SH-SY5Y (cell line): ENCODE data around the gene WWOX.

Experiments used
- GATA2 ChIP-seq: IDR thresholded peaks from 2 replicates; pipeline ENCODE4 v1.6.1; 2011; ENCODE audit warnings: mild to moderate bottlenecking, low read depth, low read length
- GATA3 ChIP-seq: IDR thresholded peaks from 2 replicates; pipeline ENCODE4 v1.6.1; 2011; ENCODE audit warnings: low read depth, mild to moderate bottlenecking, low read length, moderate library complexity

The WWOX gene

GRCh38 chr16:78690510-78690909, 591.1 kb downstream of the WWOX start:
- TF ChIP-seq GATA3, result no peak
- TF ChIP-seq GATA2, result no peak

GRCh38 chr16:78693496-78693895, 594.0 kb downstream of the WWOX start:
- TF ChIP-seq GATA2 (no peak), GATA3 (no peak)

GRCh38 chr16:78694414-78694813, 595.0 kb downstream of the WWOX start:
- no peak for TF ChIP-seq GATA3
- TF ChIP-seq GATA2, result no peak

GRCh38 chr16:78695391-78695790, 595.9 kb downstream of the WWOX start:
- TF ChIP-seq GATA2 (no peak), GATA3 (no peak)

GRCh38 chr16:78696797-78697196, 597.3 kb downstream of the WWOX start:
- TF ChIP-seq GATA2 (no peak), GATA3 (no peak)

- TF ChIP-seq GATA3 (no peak), GATA2 (no peak)
Measured at GRCh38 chr16:78697426-78697825, 598.0 kb downstream of the WWOX start.

- TF ChIP-seq GATA2, result no peak
- no peak for TF ChIP-seq GATA3
Measured at GRCh38 chr16:78703936-78704335, 604.5 kb downstream of the WWOX start.

GRCh38 chr16:78704416-78704815, 605.0 kb downstream of the WWOX start:
- TF ChIP-seq GATA2, result no peak
- TF ChIP-seq GATA3, result no peak

GRCh38 chr16:78705694-78706093, 606.2 kb downstream of the WWOX start:
- TF ChIP-seq GATA2, result no peak
- TF ChIP-seq GATA3, result no peak

GRCh38 chr16:78706637-78707036, 607.2 kb downstream of the WWOX start:
- no peak for TF ChIP-seq GATA2
- no peak for TF ChIP-seq GATA3

- TF ChIP-seq GATA2 (peak; percentile 86), GATA3 (peak; percentile 74)
Measured at GRCh38 chr16:78709137-78709884, 609.9 kb downstream of the WWOX start.

- no peak for TF ChIP-seq GATA2
- no peak for TF ChIP-seq GATA3
Measured at GRCh38 chr16:78715106-78715505, 615.7 kb downstream of the WWOX start.

- no peak for TF ChIP-seq GATA2
- no peak for TF ChIP-seq GATA3
Measured at GRCh38 chr16:78715673-78716072, 616.2 kb downstream of the WWOX start.

- TF ChIP-seq GATA3, result no peak
- no peak for TF ChIP-seq GATA2
Measured at GRCh38 chr16:78718141-78718540, 618.7 kb downstream of the WWOX start.

- TF ChIP-seq GATA2 (no peak), GATA3 (no peak)
Measured at GRCh38 chr16:78720416-78720815, 621.0 kb downstream of the WWOX start.

GRCh38 chr16:78727536-78727935, 628.1 kb downstream of the WWOX start:
- TF ChIP-seq GATA2 (no peak), GATA3 (no peak)

- TF ChIP-seq GATA3 (no peak), GATA2 (no peak)
Measured at GRCh38 chr16:78729687-78730086, 630.2 kb downstream of the WWOX start.
